ENCODE results near the gene ZNF385B.
"Not testable (repeated sequence)": the region's sequence is repeated elsewhere in the genome, so short reads cannot be mapped to it uniquely, and the experiment has no call there.

The ZNF385B gene

GRCh38 chr2:179893616-179894015 is 32.2 kb upstream of the ZNF385B start:
- no peak for TF ChIP-seq CTCF (IDR thresholded peaks at IDR 0.05; ENCODE audit: insufficient read depth, low read depth, low read length, missing control alignments)
- no peak overlapping the region for H3K4me3 ChIP-seq (ENCODE audit: low read length)
- no peak for DNase-seq (ENCODE audit: low read depth)

- no peak for TF ChIP-seq CTCF (IDR thresholded peaks at IDR 0.05; ENCODE audit: insufficient read depth, low read depth, low read length, missing control alignments)
- no peak overlapping the region for H3K4me3 ChIP-seq (ENCODE audit: low read length)
- DNase-seq (ENCODE audit: low read depth): no peak
Observed at GRCh38 chr2:179891237-179891636, 29.8 kb upstream of the ZNF385B start.

GRCh38 chr2:179890666-179891065 is 29.3 kb upstream of the ZNF385B start:
- no peak for DNase-seq (ENCODE audit: low read depth)
- H3K4me3 ChIP-seq (ENCODE audit: low read length): no peak overlapping the region
- TF ChIP-seq CTCF (IDR thresholded peaks at IDR 0.05; ENCODE audit: insufficient read depth, low read depth, low read length, missing control alignments): no peak

GRCh38 chr2:179888642-179889041 is 27.2 kb upstream of the ZNF385B start:
- DNase-seq (ENCODE audit: low read depth); H3K4me3 ChIP-seq (ENCODE audit: low read length): not testable (repeated sequence)

GRCh38 chr2:179884193-179884592 is 22.8 kb upstream of the ZNF385B start:
- no peak for DNase-seq (ENCODE audit: low read depth)
- no peak overlapping the region for H3K4me3 ChIP-seq (ENCODE audit: low read length)
- no peak for TF ChIP-seq CTCF (IDR thresholded peaks at IDR 0.05; ENCODE audit: insufficient read depth, low read depth, low read length, missing control alignments)

- DNase-seq (ENCODE audit: low read depth): no peak
- H3K4me3 ChIP-seq (ENCODE audit: low read length): no peak overlapping the region
- no peak for TF ChIP-seq CTCF (IDR thresholded peaks at IDR 0.05; ENCODE audit: insufficient read depth, low read depth, low read length, missing control alignments)
Observed at GRCh38 chr2:179882851-179883806, 21.7 kb upstream of the ZNF385B start.

GRCh38 chr2:179877601-179878364 is 16.4 kb upstream of the ZNF385B start:
- H3K4me3 ChIP-seq (ENCODE audit: low read length): no peak overlapping the region
- no peak for TF ChIP-seq CTCF (IDR thresholded peaks at IDR 0.05; ENCODE audit: insufficient read depth, low read depth, low read length, missing control alignments)
- DNase-seq (ENCODE audit: low read depth): no peak
